Measurements from ENCODE around the gene GFPT1. TPM values are rescaled to one million over a fixed set of nuclear protein-coding genes. Genes with fewer than 3 reads are reported as not detected.

Gene GFPT1
- total RNA-seq, 2 donors from 2014 or later, result 31.6 to 34.6 TPM

DNA sequence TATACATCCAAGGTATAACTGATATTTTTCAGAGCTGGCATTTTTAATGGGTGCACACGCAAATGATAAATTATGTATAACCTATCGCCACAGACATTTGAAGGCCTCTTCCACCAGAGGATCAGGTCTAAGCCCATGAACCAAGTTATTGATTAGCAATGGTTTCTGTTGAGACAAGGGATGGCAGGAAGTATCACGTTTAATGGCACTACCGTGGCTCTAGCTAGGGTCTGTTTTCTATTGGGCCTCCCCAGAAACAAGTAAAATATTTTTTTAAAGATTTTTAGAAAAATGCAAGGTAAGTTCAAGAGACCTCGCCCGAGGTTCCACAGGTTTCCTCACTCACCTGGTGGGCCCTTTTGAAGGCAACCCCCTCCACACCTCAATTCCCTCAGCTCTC, 667 bp downstream of the GFPT1 start:
- Histone ChIP-seq H3K27me3 (no peaks in the 10 kb centered on the region), H3K36me3 (replicated peaks in 1 of 2; ENCODE audit: insufficient read depth in 1 of 2, low read depth in 2 of 2) (no peaks in the 10 kb centered on the region), H3K27ac (peak overlapping the region; percentile 84 to 96 (median 88)), H3K4me3 (peak overlapping the region; percentile 86 to 97), H3K9me3 (no peaks in the 10 kb centered on the region), H3K4me1 (peaks cover 50% of the 10 kb centered on the region)
- WGBS, 2 donors, result 2 to 5% methylated on average over 6 of the region's 6 CpGs
- DNase-seq, result no peak
- intact Hi-C loops (cut with DNase I), result no loop called here
- TF ChIP-seq POLR2A (IDR thresholded peaks at IDR 0.05), result no peak
- TF ChIP-seq, protein P1, sequence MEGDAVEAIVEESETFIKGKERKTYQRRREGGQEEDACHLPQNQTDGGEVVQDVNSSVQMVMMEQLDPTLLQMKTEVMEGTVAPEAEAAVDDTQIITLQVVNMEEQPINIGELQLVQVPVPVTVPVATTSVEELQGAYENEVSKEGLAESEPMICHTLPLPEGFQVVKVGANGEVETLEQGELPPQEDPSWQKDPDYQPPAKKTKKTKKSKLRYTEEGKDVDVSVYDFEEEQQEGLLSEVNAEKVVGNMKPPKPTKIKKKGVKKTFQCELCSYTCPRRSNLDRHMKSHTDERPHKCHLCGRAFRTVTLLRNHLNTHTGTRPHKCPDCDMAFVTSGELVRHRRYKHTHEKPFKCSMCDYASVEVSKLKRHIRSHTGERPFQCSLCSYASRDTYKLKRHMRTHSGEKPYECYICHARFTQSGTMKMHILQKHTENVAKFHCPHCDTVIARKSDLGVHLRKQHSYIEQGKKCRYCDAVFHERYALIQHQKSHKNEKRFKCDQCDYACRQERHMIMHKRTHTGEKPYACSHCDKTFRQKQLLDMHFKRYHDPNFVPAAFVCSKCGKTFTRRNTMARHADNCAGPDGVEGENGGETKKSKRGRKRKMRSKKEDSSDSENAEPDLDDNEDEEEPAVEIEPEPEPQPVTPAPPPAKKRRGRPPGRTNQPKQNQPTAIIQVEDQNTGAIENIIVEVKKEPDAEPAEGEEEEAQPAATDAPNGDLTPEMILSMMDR (IDR thresholded peaks at IDR 0.05), result no peak
- no peak for ATAC-seq

- no peak for TF ChIP-seq POLR2A (IDR thresholded peaks at IDR 0.05)
- TF ChIP-seq, protein P1 (IDR thresholded peaks at IDR 0.05), result no peak
- no peak for DNase-seq
Observed at GRCh38 chr2:69385443-69386151, 1.4 kb downstream of the GFPT1 start.

GRCh38 chr2:69384618-69385081, 2.4 kb downstream of the GFPT1 start:
- no peak for ATAC-seq

More at GRCh38 chr2:69385443-69386151, 1.4 kb downstream of the GFPT1 start:
- Histone ChIP-seq H3K27me3 (no peaks in the 10 kb centered on the region), H3K9me3 (no peaks in the 10 kb centered on the region), H3K4me1 (peaks cover 48% of the 10 kb centered on the region), H3K36me3 (replicated peaks in 1 of 2; ENCODE audit: insufficient read depth in 1 of 2, low read depth in 2 of 2) (no peaks in the 10 kb centered on the region), H3K4me3 (peak overlapping the region in 1 of 2 donors; percentile 97), H3K27ac (peak overlapping the region in 3 of 4 donors; percentile 84 to 96 (median 90))
- WGBS, 2 donors, result 24 to 25% methylated on average over 8 of the region's 8 CpGs
- ATAC-seq, result no peak
- intact Hi-C loops (cut with DNase I), result no loop called here

DNA sequence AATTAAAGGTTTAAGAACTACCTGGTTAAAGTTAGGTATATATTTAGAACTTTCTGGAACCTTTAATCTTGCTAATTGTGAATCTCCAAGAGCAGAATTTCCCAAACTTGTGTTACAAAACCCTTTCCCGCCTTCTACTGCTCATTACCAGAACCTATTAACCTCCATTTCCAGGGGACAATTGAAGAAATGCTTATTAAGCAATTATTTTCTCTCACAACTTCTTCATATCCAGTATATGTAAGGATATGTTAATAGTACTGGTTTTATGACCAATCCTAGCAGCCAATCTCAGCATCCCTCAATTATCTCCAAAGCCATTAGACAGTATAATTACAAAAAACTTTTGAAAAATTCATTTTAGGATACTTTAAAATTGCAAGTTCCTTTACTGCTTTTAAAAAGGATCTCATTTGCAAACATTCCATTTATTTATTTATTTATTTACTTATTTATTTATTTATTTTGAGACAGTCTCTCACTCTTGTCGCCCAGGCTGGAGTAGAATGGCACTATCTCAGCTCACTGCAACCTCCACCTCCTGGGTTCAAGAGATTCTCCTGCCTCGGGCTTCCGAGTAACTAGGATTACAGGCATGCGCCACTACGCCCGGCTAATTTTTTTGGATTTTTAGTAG, 3.7 kb downstream of the GFPT1 start:
- DNase-seq (no peak), ATAC-seq (no peak)
- Histone ChIP-seq H3K27me3 (no peaks in the 10 kb centered on the region), H3K27ac (peak overlapping the region in 1 of 4 donors; percentile 66), H3K4me3 (no peak overlapping the region), H3K4me1 (peaks cover 44% of the 10 kb centered on the region), H3K36me3 (replicated peaks in 1 of 2; ENCODE audit: insufficient read depth in 1 of 2, low read depth in 2 of 2) (no peaks in the 10 kb centered on the region), H3K9me3 (no peaks in the 10 kb centered on the region)
- TF ChIP-seq, protein P1 (IDR thresholded peaks at IDR 0.05), result no peak
- TF ChIP-seq POLR2A (IDR thresholded peaks at IDR 0.05), result no peak
- intact Hi-C loops (cut with DNase I), result no loop called here
- 71 to 76% methylated on average over 7 of the region's 7 CpGs for WGBS, 2 donors

More at GRCh38 chr2:69384618-69385081, 2.4 kb downstream of the GFPT1 start:
- Histone ChIP-seq H3K36me3 (replicated peaks in 1 of 2; ENCODE audit: insufficient read depth in 1 of 2, low read depth in 2 of 2) (no peaks in the 10 kb centered on the region), H3K9me3 (no peaks in the 10 kb centered on the region), H3K4me3 (no peak overlapping the region), H3K27me3 (no peaks in the 10 kb centered on the region), H3K27ac (peak overlapping the region in 2 of 4 donors; percentile 20 to 96), H3K4me1 (peaks cover 44% of the 10 kb centered on the region)
- TF ChIP-seq, protein P1 (IDR thresholded peaks at IDR 0.05), result no peak
- TF ChIP-seq POLR2A (IDR thresholded peaks at IDR 0.05), result no peak
- DNase-seq, result no peak
- WGBS, 2 donors, result 54 to 77% methylated on average over 5 of the region's 5 CpGs
- intact Hi-C loops (cut with DNase I), result no loop called here

Measured in body of pancreas (tissue), 4 donors.